ENCODE measurements around the gene SH3YL1.

Gene SH3YL1

GRCh38 chr2:236993-237539 lies 26.8 kb downstream of the SH3YL1 start:
- no peaks in the 10 kb centered on the region for H3K27me3 ChIP-seq (ENCODE audit: control insufficient read depth, low read length)
- H3K4me3 ChIP-seq (ENCODE audit: low read length), result no peak overlapping the region
- no peaks in the 10 kb centered on the region for H4K20me1 ChIP-seq (ENCODE audit: control insufficient read depth, insufficient read depth, low read depth, low read length)
- H3K9me2 ChIP-seq (replicated peaks; ENCODE audit: control insufficient read depth, low read length), result no peaks in the 10 kb centered on the region
- H3K79me2 ChIP-seq (ENCODE audit: control insufficient read depth, low read length), result no peaks in the 10 kb centered on the region
- TF ChIP-seq EZH2phosphoT487 (IDR thresholded peaks at IDR 0.05; ENCODE audit: borderline replicate concordance, low read length) (no peak), CTCF (IDR thresholded peaks at IDR 0.05; ENCODE audit: low read depth, low read length, poor library complexity, severe bottlenecking) (no peak)
- no peaks in the 10 kb centered on the region for H3K36me3 ChIP-seq (ENCODE audit: control insufficient read depth, low read length)
- no peak overlapping the region for H3K4me2 ChIP-seq (ENCODE audit: low read length)
- no peaks in the 10 kb centered on the region for H3F3A ChIP-seq (ENCODE audit: control insufficient read depth, insufficient read depth)
- H3K9me3 ChIP-seq (ENCODE audit: control insufficient read depth, insufficient read depth, low read length), result no peaks in the 10 kb centered on the region
- H3K27ac ChIP-seq (ENCODE audit: low read depth, low read length), result no peak overlapping the region
- no peaks in the 10 kb centered on the region for H3K4me1 ChIP-seq (ENCODE audit: control insufficient read depth, low read length)

- Histone ChIP-seq H3F3A (ENCODE audit: control insufficient read depth, insufficient read depth) (no peaks in the 10 kb centered on the region), H3K36me3 (ENCODE audit: control insufficient read depth, low read length) (no peaks in the 10 kb centered on the region), H3K4me2 (ENCODE audit: low read length) (no peak overlapping the region), H3K9me2 (replicated peaks; ENCODE audit: control insufficient read depth, low read length) (no peaks in the 10 kb centered on the region), H3K4me1 (ENCODE audit: control insufficient read depth, low read length) (no peaks in the 10 kb centered on the region), H3K27ac (ENCODE audit: low read depth, low read length) (no peak overlapping the region), H3K4me3 (ENCODE audit: low read length) (no peak overlapping the region), H3K27me3 (ENCODE audit: control insufficient read depth, low read length) (no peaks in the 10 kb centered on the region), H3K79me2 (ENCODE audit: control insufficient read depth, low read length) (no peaks in the 10 kb centered on the region), H4K20me1 (ENCODE audit: control insufficient read depth, insufficient read depth, low read depth, low read length) (no peaks in the 10 kb centered on the region), H3K9me3 (ENCODE audit: control insufficient read depth, insufficient read depth, low read length) (no peaks in the 10 kb centered on the region)
- TF ChIP-seq CTCF (IDR thresholded peaks at IDR 0.05; ENCODE audit: low read depth, low read length, poor library complexity, severe bottlenecking) (no peak), EZH2phosphoT487 (IDR thresholded peaks at IDR 0.05; ENCODE audit: borderline replicate concordance, low read length) (no peak)
Observed at GRCh38 chr2:234421-234820, 29.4 kb downstream of the SH3YL1 start.

- Histone ChIP-seq H3K4me3 (ENCODE audit: low read length) (no peak overlapping the region), H3K27ac (ENCODE audit: low read depth, low read length) (no peak overlapping the region), H3K4me2 (ENCODE audit: low read length) (no peak overlapping the region), H3K79me2 (ENCODE audit: control insufficient read depth, low read length) (no peaks in the 10 kb centered on the region), H3K9me3 (ENCODE audit: control insufficient read depth, insufficient read depth, low read length) (no peaks in the 10 kb centered on the region), H3K9me2 (replicated peaks; ENCODE audit: control insufficient read depth, low read length) (no peaks in the 10 kb centered on the region), H3K27me3 (ENCODE audit: control insufficient read depth, low read length) (no peaks in the 10 kb centered on the region), H4K20me1 (ENCODE audit: control insufficient read depth, insufficient read depth, low read depth, low read length) (no peaks in the 10 kb centered on the region), H3K4me1 (ENCODE audit: control insufficient read depth, low read length) (no peaks in the 10 kb centered on the region), H3K36me3 (ENCODE audit: control insufficient read depth, low read length) (no peaks in the 10 kb centered on the region), H3F3A (ENCODE audit: control insufficient read depth, insufficient read depth) (no peaks in the 10 kb centered on the region)
- no peak for TF ChIP-seq CTCF (IDR thresholded peaks at IDR 0.05; ENCODE audit: low read depth, low read length, poor library complexity, severe bottlenecking)
- TF ChIP-seq EZH2phosphoT487 (IDR thresholded peaks at IDR 0.05; ENCODE audit: borderline replicate concordance, low read length), result no peak
Observed at GRCh38 chr2:233030-233429, 30.8 kb downstream of the SH3YL1 start.
